Erythroblast (primary cell): ENCODE data around the gene PTGR1.

Experiments
- GATA1 ChIP-seq: IDR thresholded peaks from 2 replicates; pipeline ENCODE4 v1.6.1; 2011; ENCODE audit warnings: low read depth, mild to moderate bottlenecking, control low read depth, low read length, moderate library complexity
- POLR2A ChIP-seq: IDR thresholded peaks from 2 replicates; pipeline ENCODE4 v1.6.1; 2011; ENCODE audit warnings: mild to moderate bottlenecking, low read length

- TF ChIP-seq POLR2A (no peak), GATA1 (no peak)
These were observed 23.2 kb upstream of the PTGR1 start for GRCh38 chr9:111622626-111623025.
